ENCODE data around the gene INS. TPM values are rescaled to one million over a fixed set of nuclear protein-coding genes. Genes with fewer than 3 reads are reported as not detected.

The INS gene
- total RNA-seq, 2 donors from 2014 or later: not detected

DNA sequence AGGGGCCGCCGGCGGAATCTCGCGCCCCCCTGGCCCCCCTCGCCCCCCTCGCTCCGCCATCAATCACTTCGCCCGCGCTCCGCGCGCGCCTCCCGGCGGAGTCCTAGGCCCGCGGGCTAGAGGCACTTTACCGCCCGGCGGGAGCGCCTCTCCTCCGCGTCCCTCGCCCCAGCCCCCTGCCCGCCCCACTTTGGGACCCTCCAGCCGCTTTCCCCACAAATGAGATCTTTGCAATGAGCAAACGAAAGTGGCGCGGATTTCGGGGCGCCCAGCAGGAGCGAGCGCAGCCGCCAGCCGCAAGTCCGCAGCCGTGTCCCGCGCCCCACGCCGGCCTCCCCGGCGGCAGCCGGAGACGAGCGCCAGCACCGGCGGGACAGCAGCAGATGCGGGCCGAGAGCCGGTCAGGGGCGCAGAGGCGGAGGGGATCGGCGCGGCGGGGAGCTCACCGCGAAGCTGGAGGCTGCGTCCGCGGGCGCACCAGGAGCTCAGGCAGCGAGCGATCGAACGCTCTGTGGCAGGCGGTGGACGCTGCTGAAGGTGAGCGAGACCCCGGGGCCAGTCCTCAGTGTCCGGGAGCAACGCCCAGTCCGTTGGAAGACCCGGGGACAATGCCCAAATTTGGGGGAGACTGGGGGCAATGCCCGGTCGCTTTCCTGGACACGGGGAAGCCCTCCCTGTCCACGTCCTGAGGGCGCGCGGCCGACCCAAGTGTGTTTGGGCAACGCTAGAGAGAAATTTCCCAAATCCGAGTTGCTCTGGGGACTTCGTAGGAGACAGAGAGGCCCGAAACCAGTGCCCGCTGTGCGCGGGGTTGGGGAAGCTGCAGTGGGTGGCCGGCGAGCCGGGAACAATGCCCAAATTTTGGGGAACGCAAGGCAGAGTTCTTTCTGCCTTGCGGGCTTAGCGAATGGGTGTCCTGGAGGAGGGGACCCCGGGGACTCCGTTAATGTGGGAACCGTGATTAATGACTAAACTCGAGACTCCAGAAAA is 20.3 kb downstream of the INS start:
- no peaks in the 10 kb centered on the region for H3K36me3 ChIP-seq
- no peak for TF ChIP-seq CTCF (IDR thresholded peaks at IDR 0.05)
- H3K4me3 ChIP-seq: no peak overlapping the region
- H3K27ac ChIP-seq: no peak overlapping the region
- no peak for ATAC-seq (ENCODE audit: insufficient number of reproducible peaks, low FRiP score, low read depth)
- peaks cover 14% of the 10 kb centered on the region for H3K27me3 ChIP-seq (replicated peaks; ENCODE audit: insufficient read depth)
- DNase-seq (ENCODE audit: low spot score): no peak
- no peaks in the 10 kb centered on the region for H3K9me3 ChIP-seq
- H3K4me1 ChIP-seq (ENCODE audit: control insufficient read depth in 1 of 2, low read depth in 2 of 2): peaks cover 9 to 33% of the 10 kb centered on the region in 2 donors

- no peak overlapping the region for H3K4me3 ChIP-seq
- peak overlapping the region in 1 of 2 donors; percentile 17 for H3K27ac ChIP-seq
- no peak for TF ChIP-seq CTCF (IDR thresholded peaks at IDR 0.05)
- H3K27me3 ChIP-seq (replicated peaks; ENCODE audit: insufficient read depth): peaks cover 10% of the 10 kb centered on the region
- no peaks in the 10 kb centered on the region for H3K36me3 ChIP-seq
- H3K4me1 ChIP-seq (ENCODE audit: control insufficient read depth in 1 of 2, low read depth in 2 of 2): peaks cover 9 to 33% of the 10 kb centered on the region in 2 donors
- DNase-seq (ENCODE audit: low spot score): no peak
- H3K9me3 ChIP-seq: no peaks in the 10 kb centered on the region
- no peak for ATAC-seq (ENCODE audit: insufficient number of reproducible peaks, low FRiP score, low read depth)
These were observed 21.2 kb downstream of the INS start for GRCh38 chr11:2139621-2140337.

- H3K4me1 ChIP-seq (ENCODE audit: control insufficient read depth in 1 of 2, low read depth in 2 of 2): peaks cover 7 to 33% of the 10 kb centered on the region in 2 donors
- ATAC-seq (ENCODE audit: insufficient number of reproducible peaks, low FRiP score, low read depth): no peak
- H3K4me3 ChIP-seq: peak within 1 kb of the TSS; percentile 58
- H3K27me3 ChIP-seq (replicated peaks; ENCODE audit: insufficient read depth): peaks cover 8% of the 10 kb centered on the region
- H3K9me3 ChIP-seq: no peaks in the 10 kb centered on the region
- DNase-seq (ENCODE audit: low spot score): no peak
- H3K36me3 ChIP-seq: no peaks in the 10 kb centered on the region
- H3K27ac ChIP-seq: peak within 1 kb of the TSS in 1 of 2 donors; percentile 17
- TF ChIP-seq CTCF (IDR thresholded peaks at IDR 0.05): no peak
These were observed 21.9 kb downstream of the INS start, which contains the start of gene IGF2 for GRCh38 chr11:2139123-2139521. Gene IGF2 (minus strand): TSS chr11:2139389. CDS start chr11:2135523, 3,866 bp downstream.

- H3K27me3 ChIP-seq (replicated peaks; ENCODE audit: insufficient read depth): peaks cover 3% of the 10 kb centered on the region
- no peak for DNase-seq (ENCODE audit: low spot score)
- ATAC-seq (ENCODE audit: insufficient number of reproducible peaks, low FRiP score, low read depth): no peak
- no peaks in the 10 kb centered on the region for H3K9me3 ChIP-seq
- H3K4me1 ChIP-seq (ENCODE audit: control insufficient read depth in 1 of 2, low read depth in 2 of 2): peaks cover 3 to 33% of the 10 kb centered on the region in 2 donors
- no peak overlapping the region for H3K27ac ChIP-seq
- peak overlapping the region; percentile 58 for H3K4me3 ChIP-seq
- no peak for TF ChIP-seq CTCF (IDR thresholded peaks at IDR 0.05)
- no peaks in the 10 kb centered on the region for H3K36me3 ChIP-seq
These were observed 22.4 kb downstream of the INS start for GRCh38 chr11:2138431-2139122.
